ENCODE results near the gene MBTPS1.

The MBTPS1 gene

GRCh38 chr16:84137769-84138357 is 21.1 kb upstream of the MBTPS1 start:
- TF ChIP-seq CTCF (IDR thresholded peaks at IDR 0.05; ENCODE audit: borderline replicate concordance, insufficient read depth, low read depth, low read length), result no peak
- H3K4me3 ChIP-seq (ENCODE audit: low read depth, low read length), result no peak overlapping the region

- no peak for TF ChIP-seq CTCF (IDR thresholded peaks at IDR 0.05; ENCODE audit: borderline replicate concordance, insufficient read depth, low read depth, low read length)
- no peak overlapping the region for H3K4me3 ChIP-seq (ENCODE audit: low read depth, low read length)
Observed at GRCh38 chr16:84137287-84137686, 20.5 kb upstream of the MBTPS1 start.

GRCh38 chr16:84136331-84137125 is 19.8 kb upstream of the MBTPS1 start:
- no peak for TF ChIP-seq CTCF (IDR thresholded peaks at IDR 0.05; ENCODE audit: borderline replicate concordance, insufficient read depth, low read depth, low read length)
- no peak overlapping the region for H3K4me3 ChIP-seq (ENCODE audit: low read depth, low read length)

GRCh38 chr16:84132527-84133285 is 16.0 kb upstream of the MBTPS1 start:
- no peak overlapping the region for H3K4me3 ChIP-seq (ENCODE audit: low read depth, low read length)
- no peak for TF ChIP-seq CTCF (IDR thresholded peaks at IDR 0.05; ENCODE audit: borderline replicate concordance, insufficient read depth, low read depth, low read length)

GRCh38 chr16:84131117-84131516 is 14.4 kb upstream of the MBTPS1 start:
- no peak overlapping the region for H3K4me3 ChIP-seq (ENCODE audit: low read depth, low read length)
- no peak for TF ChIP-seq CTCF (IDR thresholded peaks at IDR 0.05; ENCODE audit: borderline replicate concordance, insufficient read depth, low read depth, low read length)

- no peak for TF ChIP-seq CTCF (IDR thresholded peaks at IDR 0.05; ENCODE audit: borderline replicate concordance, insufficient read depth, low read depth, low read length)
- no peak overlapping the region for H3K4me3 ChIP-seq (ENCODE audit: low read depth, low read length)
Observed at GRCh38 chr16:84124257-84125073, 7.7 kb upstream of the MBTPS1 start.

Measured in GM12875 (cell line).